AG04450 (cell line): ENCODE measurements around the gene SIGLEC14. TPM values are rescaled to one million over a fixed set of nuclear protein-coding genes. Genes with fewer than 3 reads are reported as not detected.
"Not testable (repeated sequence)": the region's sequence is repeated elsewhere in the genome, so short reads cannot be mapped to it uniquely, and the experiment has no call there.

ENCODE experiments used
- CTCF ChIA-PET: fragments of 300-600, 350-600 bp; formaldehyde crosslinking; extraction: SDS; loops from one replicate; lab custom pipeline; 2022; ENCODE audit warnings: antibody characterized with exemption, inconsistent platforms; lab: Charles Lee
- POLR2A ChIA-PET: fragments of 350-600 bp; formaldehyde crosslinking; extraction: SDS; loops from one replicate; lab custom pipeline; 2021; ENCODE audit warnings: antibody characterized with exemption, inconsistent platforms; lab: Yijun Ruan, JAX
- DNase-seq: peaks from one replicate; pipeline ENCODE4 v3.0.0-alpha.2; 2011; ENCODE audit warnings: low read depth, low spot score
- H3K27ac ChIP-seq: one replicate; pipeline ENCODE4 v1.5.1; 2012; ENCODE audit warnings: low read depth, low read length, control low read depth
- H3K27me3 ChIP-seq: one replicate; pipeline ENCODE4 v1.6.0; 2012; ENCODE audit warnings: low read length; ENCODE audit not compliant: control insufficient read depth, insufficient read depth
- H3K4me3 ChIP-seq: 2 replicates; pipeline ENCODE4 v1.5.1; 2011; ENCODE audit warnings: mild to moderate bottlenecking, low read depth, low read length, control low read depth
- H3K9me3 ChIP-seq: 2 replicates; pipeline ENCODE4 v1.5.1; 2012; ENCODE audit warnings: low read length; ENCODE audit not compliant: control insufficient read depth, insufficient read depth
- polyA minus RNA-seq: library from RNA; depleted of rRNA, polyadenylated mRNA; stranded (reverse); fragments of >200 nt; gene quantifications from 2 replicates; pipeline ENCODE4 v1.2.3, GENCODE V29; 2011; rRNA and poly(A)+ RNA removed
- polyA plus RNA-seq: library from polyadenylated mRNA; depleted of rRNA; stranded (reverse); fragments of >200 nt; gene quantifications from 2 replicates; pipeline ENCODE4 v1.2.3, GENCODE V29; 2011; rRNA removed
- TF ChIP-seq, protein P1 (sequence below): IDR thresholded peaks from 2 replicates; pipeline ENCODE4 v1.5.1; 2011; ENCODE audit warnings: low read depth, low read length, control low read depth, inconsistent platforms

The SIGLEC14 gene, protein sequence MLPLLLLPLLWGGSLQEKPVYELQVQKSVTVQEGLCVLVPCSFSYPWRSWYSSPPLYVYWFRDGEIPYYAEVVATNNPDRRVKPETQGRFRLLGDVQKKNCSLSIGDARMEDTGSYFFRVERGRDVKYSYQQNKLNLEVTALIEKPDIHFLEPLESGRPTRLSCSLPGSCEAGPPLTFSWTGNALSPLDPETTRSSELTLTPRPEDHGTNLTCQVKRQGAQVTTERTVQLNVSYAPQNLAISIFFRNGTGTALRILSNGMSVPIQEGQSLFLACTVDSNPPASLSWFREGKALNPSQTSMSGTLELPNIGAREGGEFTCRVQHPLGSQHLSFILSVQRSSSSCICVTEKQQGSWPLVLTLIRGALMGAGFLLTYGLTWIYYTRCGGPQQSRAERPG
- not detected in 2 replicates for polyA plus RNA-seq
- not detected in 2 replicates for polyA minus RNA-seq

DNA sequence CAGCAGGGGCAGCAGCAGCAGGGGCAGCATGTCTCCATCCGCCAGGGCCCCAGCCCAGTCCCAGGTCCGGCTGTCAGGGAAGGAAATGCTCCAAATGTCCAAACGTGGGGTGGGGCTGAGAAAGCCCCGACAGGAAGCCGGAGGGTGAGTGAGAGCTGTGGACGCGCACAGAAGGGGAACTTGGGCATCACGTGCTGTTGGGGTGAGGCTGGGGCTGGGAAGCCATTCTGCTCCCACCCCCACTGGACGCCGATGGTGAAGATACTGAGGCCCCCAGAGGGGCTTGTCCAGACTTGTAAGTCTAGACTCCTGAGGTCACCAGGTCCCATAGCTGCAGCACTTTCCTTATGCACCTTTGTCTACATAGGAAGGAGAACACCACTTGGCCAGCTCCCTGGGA lies at the start of gene SIGLEC14:
TSS of gene SIGLEC14 (minus strand) at position 96 of the 400 bp plus-strand sequence. CDS start at position 30, 66 bp downstream.
- POLR2A ChIA-PET, DNase-seq, H3K27ac ChIP-seq, H3K4me3 ChIP-seq, H3K27me3 ChIP-seq, H3K9me3 ChIP-seq, CTCF ChIA-PET: not testable (repeated sequence)

DNA sequence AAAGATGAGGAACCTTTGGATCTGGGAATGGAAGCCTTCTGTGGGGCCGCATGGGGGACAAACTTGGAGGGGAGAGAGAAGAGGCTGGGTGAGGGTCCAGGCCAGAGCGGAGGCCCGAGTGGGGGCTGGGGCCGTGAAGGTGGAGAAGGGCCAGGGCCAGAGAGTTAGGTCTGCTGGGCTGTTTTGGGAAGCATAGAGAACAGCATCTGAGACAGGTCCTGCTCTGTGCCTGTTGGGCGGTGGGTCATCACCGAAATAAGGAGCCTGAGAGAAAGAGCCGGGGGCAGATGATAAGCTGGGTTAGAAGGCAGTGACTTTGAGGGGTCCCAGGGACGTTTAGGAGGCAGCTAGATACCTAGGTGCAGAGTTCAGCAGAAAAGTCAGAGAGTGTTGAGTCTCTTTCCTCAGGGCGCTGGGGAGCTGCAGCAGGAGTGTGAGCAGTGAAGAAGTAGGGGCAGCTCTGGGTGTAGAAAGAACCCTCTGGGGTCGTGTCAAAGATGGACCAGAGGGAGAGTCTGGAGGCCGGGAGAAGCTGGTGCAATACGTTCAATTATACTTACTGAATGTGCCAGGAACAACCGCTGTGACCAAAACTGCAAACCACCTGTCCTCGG lies 49.2 kb upstream of the SIGLEC14 start:
- CTCF ChIA-PET: interaction anchor here (0.6 kb wide), 1 partner anchor 13 kb away, joined by 11 read pairs; no protein-coding TSS in a partner anchor
- Histone ChIP-seq H3K27me3 (no peaks in the 10 kb centered on the region), H3K27ac (peak overlapping the region; percentile 31), H3K9me3 (no peaks in the 10 kb centered on the region), H3K4me3 (no peak overlapping the region)
- DNase-seq: no peak
- TF ChIP-seq, protein P1, sequence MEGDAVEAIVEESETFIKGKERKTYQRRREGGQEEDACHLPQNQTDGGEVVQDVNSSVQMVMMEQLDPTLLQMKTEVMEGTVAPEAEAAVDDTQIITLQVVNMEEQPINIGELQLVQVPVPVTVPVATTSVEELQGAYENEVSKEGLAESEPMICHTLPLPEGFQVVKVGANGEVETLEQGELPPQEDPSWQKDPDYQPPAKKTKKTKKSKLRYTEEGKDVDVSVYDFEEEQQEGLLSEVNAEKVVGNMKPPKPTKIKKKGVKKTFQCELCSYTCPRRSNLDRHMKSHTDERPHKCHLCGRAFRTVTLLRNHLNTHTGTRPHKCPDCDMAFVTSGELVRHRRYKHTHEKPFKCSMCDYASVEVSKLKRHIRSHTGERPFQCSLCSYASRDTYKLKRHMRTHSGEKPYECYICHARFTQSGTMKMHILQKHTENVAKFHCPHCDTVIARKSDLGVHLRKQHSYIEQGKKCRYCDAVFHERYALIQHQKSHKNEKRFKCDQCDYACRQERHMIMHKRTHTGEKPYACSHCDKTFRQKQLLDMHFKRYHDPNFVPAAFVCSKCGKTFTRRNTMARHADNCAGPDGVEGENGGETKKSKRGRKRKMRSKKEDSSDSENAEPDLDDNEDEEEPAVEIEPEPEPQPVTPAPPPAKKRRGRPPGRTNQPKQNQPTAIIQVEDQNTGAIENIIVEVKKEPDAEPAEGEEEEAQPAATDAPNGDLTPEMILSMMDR: no peak
- POLR2A ChIA-PET: no interaction called here

DNA sequence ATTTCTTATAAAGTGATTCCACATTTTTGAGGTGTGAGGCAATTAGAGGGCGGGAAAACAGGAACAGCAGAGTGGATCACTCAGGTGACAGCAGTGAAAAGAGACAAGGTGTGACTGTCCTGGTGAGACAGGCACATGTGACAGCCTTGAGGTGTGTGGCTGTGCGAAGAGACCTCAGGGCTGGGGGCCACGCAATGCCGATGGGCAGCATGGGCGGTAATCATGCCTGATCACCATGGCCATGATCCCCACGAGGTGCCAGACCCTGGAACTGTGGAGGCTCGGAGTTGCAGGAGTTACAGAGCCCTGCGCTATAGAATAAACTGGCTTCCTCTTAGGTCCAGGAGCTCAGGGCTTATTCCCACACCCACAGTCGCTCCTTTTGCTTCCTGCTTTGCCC lies 48.5 kb upstream of the SIGLEC14 start:
- DNase-seq: no peak
- ChIA-PET CTCF (interaction anchor here (0.9 to 1.1 kb wide), 2 partner anchors 8 to 34 kb away, joined by 3 to 5 read pairs; no protein-coding TSS in a partner anchor), POLR2A (no interaction called here)
- Histone ChIP-seq H3K4me3 (no peak overlapping the region), H3K27ac (no peak overlapping the region), H3K27me3 (no peaks in the 10 kb centered on the region), H3K9me3 (no peaks in the 10 kb centered on the region)
- TF ChIP-seq, protein P1: no peak

DNA sequence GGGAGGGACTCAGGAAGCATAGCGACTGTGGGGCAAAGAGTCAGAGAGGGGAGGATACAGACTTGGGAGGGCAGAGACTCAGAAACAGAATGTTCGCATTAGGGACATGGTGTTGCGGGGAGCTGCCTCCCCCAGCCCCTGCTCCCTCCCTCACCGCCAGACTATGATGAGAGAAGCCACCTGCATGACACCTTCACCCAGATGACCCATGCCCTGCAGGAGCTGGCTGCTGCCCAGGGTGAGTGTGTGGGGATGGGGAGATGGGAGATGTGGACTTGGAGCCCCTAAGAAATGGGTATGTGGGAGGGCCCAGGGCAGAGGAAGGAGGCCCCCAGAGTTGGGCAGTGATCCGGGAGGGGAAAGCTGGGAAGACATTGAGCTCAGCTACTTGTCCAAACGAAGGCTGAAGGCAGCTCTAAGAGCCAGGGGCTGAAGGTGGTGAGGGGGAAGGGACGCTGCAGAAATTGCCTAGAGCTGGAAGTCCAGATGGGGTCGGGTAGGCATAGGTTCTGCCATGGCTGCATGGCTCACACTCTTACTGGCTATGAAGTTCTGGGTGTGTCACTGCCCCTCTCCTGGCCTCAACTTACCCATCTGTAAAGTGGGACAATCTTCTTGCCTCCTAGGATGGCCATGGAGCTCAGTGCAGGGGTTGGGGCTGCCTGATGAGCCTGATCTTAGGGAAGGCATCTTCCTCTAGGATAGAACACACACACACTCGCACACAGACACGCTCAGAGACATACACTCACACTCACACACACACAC lies 47.9 kb upstream of the SIGLEC14 start:
- TF ChIP-seq, protein P1: no peak
- Histone ChIP-seq H3K27ac (no peak overlapping the region), H3K4me3 (no peak overlapping the region), H3K27me3 (no peaks in the 10 kb centered on the region), H3K9me3 (no peaks in the 10 kb centered on the region)
- no peak for DNase-seq
- ChIA-PET CTCF (interaction anchor here (0.9 to 1.1 kb wide), 2 partner anchors 9 to 33 kb away, joined by 3 to 5 read pairs; no protein-coding TSS in a partner anchor), POLR2A (no interaction called here)

DNA sequence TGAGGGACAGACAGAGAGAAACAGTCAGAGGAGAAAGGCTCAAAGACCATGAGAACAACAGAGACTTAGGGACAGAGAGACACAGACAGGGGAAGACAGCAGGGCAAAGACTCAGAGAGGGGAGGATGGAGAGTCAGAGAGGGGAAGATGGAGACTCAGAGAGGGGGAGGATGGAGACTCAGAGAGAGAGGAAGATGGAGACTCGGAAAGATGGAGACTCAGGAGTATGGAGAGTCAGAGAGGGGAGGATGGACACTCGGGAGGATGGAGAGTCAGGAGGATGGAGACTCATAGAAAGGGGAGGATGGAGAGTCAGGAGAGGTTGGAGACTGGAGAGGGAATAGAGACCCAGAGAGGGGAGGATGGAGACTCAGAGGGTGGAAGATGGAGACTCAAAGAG lies 47.2 kb upstream of the SIGLEC14 start:
- ChIA-PET CTCF (no interaction called here), POLR2A (no interaction called here)

More for the DNA sequence above, 47.2 kb upstream of the SIGLEC14 start:
- no peak for DNase-seq
- TF ChIP-seq, protein P1: no peak
- Histone ChIP-seq H3K27me3 (no peaks in the 10 kb centered on the region), H3K9me3 (no peaks in the 10 kb centered on the region), H3K27ac (no peak overlapping the region), H3K4me3 (no peak overlapping the region)
